ENCODE data around the gene CCS.

Gene CCS

GRCh38 chr11:66641834-66642233, 48.8 kb downstream of the CCS start:
- Histone ChIP-seq H3K9me3 (no peaks in the 10 kb centered on the region), H3K4me3 (ENCODE audit: low read depth in 1 of 2, low read length in 1 of 2) (no peak overlapping the region), H3K27me3 (no peaks in the 10 kb centered on the region), H3K4me1 (ENCODE audit: control insufficient read depth in 1 of 2, insufficient read depth in 1 of 2, low read depth in 1 of 2, low read length in 1 of 2) (peaks cover 34 to 40% of the 10 kb centered on the region in 2 experiments), H3K36me3 (peaks cover 67% of the 10 kb centered on the region), H3K27ac (no peak overlapping the region)
- no peak for TF ChIP-seq CTCF (IDR thresholded peaks at IDR 0.05)

- TF ChIP-seq CTCF (IDR thresholded peaks at IDR 0.05): no peak
- H3K4me3 ChIP-seq (ENCODE audit: low read depth in 1 of 2, low read length in 1 of 2): no peak overlapping the region
- no peak overlapping the region for H3K27ac ChIP-seq
- H3K27me3 ChIP-seq: no peaks in the 10 kb centered on the region
- no peaks in the 10 kb centered on the region for H3K9me3 ChIP-seq
- H3K4me1 ChIP-seq (ENCODE audit: control insufficient read depth in 1 of 2, insufficient read depth in 1 of 2, low read depth in 1 of 2, low read length in 1 of 2): peaks cover 25 to 30% of the 10 kb centered on the region in 2 experiments
- peaks cover 82% of the 10 kb centered on the region for H3K36me3 ChIP-seq
These were observed 50.9 kb downstream of the CCS start for GRCh38 chr11:66643745-66644437.

GRCh38 chr11:66646828-66647227, 53.8 kb downstream of the CCS start:
- TF ChIP-seq CTCF (IDR thresholded peaks at IDR 0.05): no peak
- H3K4me3 ChIP-seq (ENCODE audit: low read depth in 1 of 2, low read length in 1 of 2): no peak overlapping the region
- H3K27ac ChIP-seq: peak overlapping the region; percentile 6
- H3K27me3 ChIP-seq: no peaks in the 10 kb centered on the region
- peaks cover 88% of the 10 kb centered on the region for H3K36me3 ChIP-seq
- H3K9me3 ChIP-seq: no peaks in the 10 kb centered on the region
- H3K4me1 ChIP-seq (ENCODE audit: control insufficient read depth in 1 of 2, insufficient read depth in 1 of 2, low read depth in 1 of 2, low read length in 1 of 2): peaks cover 2 to 3% of the 10 kb centered on the region in 2 experiments

GRCh38 chr11:66649903-66650302, 56.9 kb downstream of the CCS start:
- no peak for TF ChIP-seq CTCF (IDR thresholded peaks at IDR 0.05)
- Histone ChIP-seq H3K27ac (no peak overlapping the region), H3K36me3 (peaks cover 72% of the 10 kb centered on the region), H3K4me3 (ENCODE audit: low read depth in 1 of 2, low read length in 1 of 2) (no peak overlapping the region), H3K4me1 (ENCODE audit: control insufficient read depth in 1 of 2, insufficient read depth in 1 of 2, low read depth in 1 of 2, low read length in 1 of 2) (no peaks in the 10 kb centered on the region), H3K27me3 (no peaks in the 10 kb centered on the region), H3K9me3 (no peaks in the 10 kb centered on the region)

GRCh38 chr11:66651016-66651415, 58.0 kb downstream of the CCS start:
- no peak overlapping the region for H3K4me3 ChIP-seq (ENCODE audit: low read depth in 1 of 2, low read length in 1 of 2)
- peaks cover 67% of the 10 kb centered on the region for H3K36me3 ChIP-seq
- no peaks in the 10 kb centered on the region for H3K4me1 ChIP-seq (ENCODE audit: control insufficient read depth in 1 of 2, insufficient read depth in 1 of 2, low read depth in 1 of 2, low read length in 1 of 2)
- no peaks in the 10 kb centered on the region for H3K9me3 ChIP-seq
- H3K27ac ChIP-seq: no peak overlapping the region
- TF ChIP-seq CTCF (IDR thresholded peaks at IDR 0.05): no peak
- H3K27me3 ChIP-seq: no peaks in the 10 kb centered on the region

All from neutrophil (primary cell).